SH-SY5Y (cell line): ENCODE results near the gene VSTM2B.

Experiments used
- GATA2 ChIP-seq: IDR thresholded peaks from 2 replicates; pipeline ENCODE4 v1.6.1; 2011; ENCODE audit warnings: mild to moderate bottlenecking, low read depth, low read length
- GATA3 ChIP-seq: IDR thresholded peaks from 2 replicates; pipeline ENCODE4 v1.6.1; 2011; ENCODE audit warnings: low read depth, mild to moderate bottlenecking, low read length, moderate library complexity

DNA sequence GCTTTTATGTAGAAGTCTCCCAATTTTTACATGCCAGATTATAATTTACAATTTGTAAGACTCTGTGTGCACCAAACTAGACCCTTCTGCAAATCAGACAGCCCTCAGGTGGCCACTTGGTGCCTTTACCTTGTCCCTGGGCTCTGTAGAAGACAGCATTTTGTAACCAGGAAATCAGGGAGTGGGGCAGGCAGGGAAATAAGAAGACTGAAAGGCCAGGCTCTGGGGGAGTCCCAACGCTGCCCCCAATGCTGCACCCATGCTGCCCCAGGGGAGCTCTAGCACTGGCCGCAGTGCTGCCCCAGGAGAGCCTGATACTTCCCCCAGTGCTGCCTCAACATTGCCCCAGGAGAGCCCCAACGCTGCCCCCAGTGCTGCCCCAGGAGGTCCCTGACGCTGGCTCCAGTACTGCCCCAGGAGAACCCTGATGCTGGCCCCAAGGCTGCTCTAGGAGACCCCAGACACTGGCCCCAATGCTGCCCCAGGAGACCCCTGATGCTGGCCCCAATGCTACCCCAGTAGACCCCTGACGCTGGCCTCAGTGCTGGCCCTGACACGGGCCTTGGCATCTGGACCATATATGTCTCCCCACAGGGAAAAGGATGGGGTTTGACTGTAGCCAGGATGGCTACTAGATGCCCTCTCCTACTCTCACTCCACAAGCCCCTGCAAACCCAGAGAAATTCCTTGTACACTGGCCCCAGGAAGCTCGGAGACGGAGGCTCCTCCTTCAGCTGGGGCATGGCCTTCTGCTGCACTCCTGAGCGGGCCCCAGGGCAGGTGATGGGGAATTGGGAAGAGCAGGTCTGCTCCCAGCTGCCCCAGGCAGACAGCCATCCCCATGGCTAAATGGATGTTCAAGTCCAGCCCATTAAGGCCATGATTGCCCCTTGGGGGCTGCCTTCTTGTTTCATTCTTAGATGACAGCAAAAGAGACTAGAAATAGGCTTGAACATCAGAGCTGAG, 23.6 kb downstream of the VSTM2B start:
- TF ChIP-seq GATA2 (no peak), GATA3 (no peak)
